Esophagus squamous epithelium (tissue), 4 donors: ENCODE measurements around the gene ACE2.

Source experiments
- CTCF ChIP-seq, 6 experiments: fragments of 450-650 bp in 4 of 6; fragments of 200-600 bp in 2 of 6; sonication (generic) in 2 of 6; IDR thresholded peaks; one replicate each; pipeline ENCODE4 v1.5.1; 2016 to 2019; ENCODE audit warnings: antibody characterized with exemption in 6 of 6, mild to moderate bottlenecking in 4 of 6, moderate library complexity in 4 of 6
- POLR2A ChIP-seq, 4 donors: fragments of 450-650 bp; IDR thresholded peaks; one replicate each; pipeline ENCODE4 v1.6.1; 2017; ENCODE audit warnings: antibody characterized with exemption in 4 of 4, mild to moderate bottlenecking in 4 of 4, moderate library complexity in 3 of 4

GRCh38 chrX:15601932-15602331 lies 1.2 kb upstream of the ACE2 start:
- no peak for TF ChIP-seq CTCF (IDR thresholded peaks at IDR 0.05)
- no peak for TF ChIP-seq POLR2A (IDR thresholded peaks at IDR 0.05)
